ENCODE measurements around the gene ZDHHC11. TPM values are rescaled to one million over a fixed set of nuclear protein-coding genes. Genes with fewer than 3 reads are reported as not detected.

The ZDHHC11 gene
- total RNA-seq, result 0.32 and 2.1 TPM in 2 replicates

DNA sequence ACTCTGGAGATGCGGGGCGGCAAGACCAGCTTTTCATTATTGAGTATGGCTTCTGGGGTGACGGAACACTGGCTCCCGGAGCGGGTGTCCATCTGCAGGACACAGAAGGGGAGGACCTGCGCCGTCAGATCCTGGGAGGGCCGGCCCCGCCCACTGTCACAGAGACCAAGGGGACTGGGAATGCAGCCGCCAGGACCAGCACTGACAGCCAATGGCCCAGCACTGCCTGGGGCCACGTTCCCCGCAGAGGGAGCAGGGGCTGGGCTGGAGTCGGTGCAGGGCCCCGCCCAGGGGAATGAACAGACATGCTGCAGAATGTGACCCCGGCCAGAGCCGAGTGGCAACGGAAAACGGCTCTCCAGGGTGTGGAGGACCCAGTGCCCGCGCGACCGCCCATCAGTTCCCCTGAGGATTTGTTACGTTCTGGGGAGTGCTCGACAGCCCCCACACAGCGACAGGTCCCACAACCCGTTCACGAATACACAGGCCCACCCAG is at the start of gene ZDHHC11:
ZDHHC11 (minus strand) TSS at position 476 of the 496 bp plus-strand sequence; CDS start at position 92, 384 bp downstream.

GRCh38 chr5:892394-893136 is 41.8 kb upstream of the ZDHHC11 start, which contains the start of the genes BRD9 and TRIP13:
Gene BRD9 (minus strand): TSS chr5:892801. CDS start chr5:892657, 144 bp downstream.
Gene TRIP13 (plus strand): TSS chr5:892884. CDS start chr5:892999, 115 bp downstream.

GRCh38 chr5:784428-785177 is 66.2 kb downstream of the ZDHHC11 start, which contains the start of gene ZDHHC11B:
Gene ZDHHC11B (minus strand): TSS chr5:784729. CDS start chr5:766919, 17,810 bp downstream.

Other genes starting within 250 kb of the ZDHHC11 start
- gene CEP72, start 238.6 kb downstream of the ZDHHC11 start, total RNA-seq, result 3.4 and 3.8 TPM in 2 replicates
- gene TPPP, start 157.6 kb downstream of the ZDHHC11 start, total RNA-seq, result 0.16 and 0.19 TPM in 2 replicates
- not detected in 2 replicates for gene ZDHHC11B, start 66.3 kb downstream of the ZDHHC11 start, total RNA-seq
- gene BRD9, start 41.8 kb upstream of the ZDHHC11 start, total RNA-seq, result 40.6 and 59.5 TPM in 2 replicates
- 16.7 and 25.1 TPM in 2 replicates for gene TRIP13, start 41.9 kb upstream of the ZDHHC11 start, total RNA-seq
- gene NKD2, start 157.8 kb upstream of the ZDHHC11 start, total RNA-seq, result 0.16 and 3.1 TPM in 2 replicates

All from bladder microvascular endothelial cell (primary cell).